ENCODE data around the gene LMNB1. TPM values are rescaled to one million over a fixed set of nuclear protein-coding genes. Genes with fewer than 3 reads are reported as not detected.

The LMNB1 gene
- polyA plus RNA-seq, 3 donors: 18.0 to 33.0 (median 28.2) TPM

- Histone ChIP-seq H4K20me1 (ENCODE audit: insufficient read depth, low read length) (no peaks in the 10 kb centered on the region), H3K79me2 (ENCODE audit: insufficient read depth, low read length) (no peaks in the 10 kb centered on the region), H3K4me2 (replicated peaks; ENCODE audit: extremely low read depth, low read length, poor library complexity, severe bottlenecking) (no peak overlapping the region), H3K36me3 (replicated peaks in 1 of 2; ENCODE audit: control insufficient read depth in 1 of 2, insufficient read depth in 2 of 2, low read length in 2 of 2) (peaks cover 0 to 15% of the 10 kb centered on the region in 2 donors), H3K4me1 (ENCODE audit: control insufficient read depth in 1 of 2, insufficient read depth in 2 of 2, low read length in 2 of 2) (peaks cover 10 to 17% of the 10 kb centered on the region in 2 donors), H3K27ac (ENCODE audit: low read depth in 1 of 2, low read length in 2 of 2) (no peak overlapping the region), H2AFZ (ENCODE audit: insufficient read depth, low read depth, low read length, poor library complexity, severe bottlenecking) (no peak overlapping the region), H3K9ac (ENCODE audit: insufficient read depth, low read length, poor library complexity, severe bottlenecking) (no peak overlapping the region), H3K9me3 (replicated peaks in 1 of 2; ENCODE audit: control insufficient read depth in 1 of 2, insufficient read depth in 1 of 2, low read length in 2 of 2) (no peaks in the 10 kb centered on the region), H3K27me3 (ENCODE audit: control insufficient read depth in 2 of 2, insufficient read depth in 2 of 2, low read length in 2 of 2) (peaks cover 0 to 8% of the 10 kb centered on the region in 2 donors), H3K4me3 (replicated peaks in 1 of 3; ENCODE audit: low read depth in 2 of 3, low read length in 3 of 3) (no peak overlapping the region)
- no peak for DNase-seq
- peaks cover 18% of the 10 kb centered on the region for H3K4me1 Mint-ChIP-seq
- H3K9me3 Mint-ChIP-seq: peaks cover 0 to 6% (median 0%) of the 10 kb centered on the region in 7 donors
- no peak for TF ChIP-seq CTCF (IDR thresholded peaks at IDR 0.05)
- H3K36me3 Mint-ChIP-seq: peaks cover 10 to 45% of the 10 kb centered on the region in 2 donors
- intact Hi-C loops (cut with micrococcal nuclease): no loop called here
- 100% methylated on average over 2 of the region's 3 CpGs for WGBS (ENCODE audit: insufficient coverage)
- no peak overlapping the region for H3K27ac Mint-ChIP-seq
- no peak overlapping the region for H3K4me3 Mint-ChIP-seq
- peaks cover 7 to 20% (median 7%) of the 10 kb centered on the region in 3 donors for H3K27me3 Mint-ChIP-seq (ENCODE audit: low read depth in 3 of 3)
Observed at GRCh38 chr5:126865299-126865698, 88.4 kb downstream of the LMNB1 start.

- Histone ChIP-seq H2AFZ (ENCODE audit: insufficient read depth, low read depth, low read length, poor library complexity, severe bottlenecking) (no peak overlapping the region), H3K4me1 (ENCODE audit: control insufficient read depth in 1 of 2, insufficient read depth in 2 of 2, low read length in 2 of 2) (peaks cover 18 to 27% of the 10 kb centered on the region in 2 donors), H3K9me3 (replicated peaks in 1 of 2; ENCODE audit: control insufficient read depth in 1 of 2, insufficient read depth in 1 of 2, low read length in 2 of 2) (no peaks in the 10 kb centered on the region), H3K4me2 (replicated peaks; ENCODE audit: extremely low read depth, low read length, poor library complexity, severe bottlenecking) (no peak overlapping the region), H3K79me2 (ENCODE audit: insufficient read depth, low read length) (no peaks in the 10 kb centered on the region), H3K36me3 (replicated peaks in 1 of 2; ENCODE audit: control insufficient read depth in 1 of 2, insufficient read depth in 2 of 2, low read length in 2 of 2) (peaks cover 0 to 15% of the 10 kb centered on the region in 2 donors), H3K27ac (ENCODE audit: low read depth in 1 of 2, low read length in 2 of 2) (no peak overlapping the region), H3K27me3 (ENCODE audit: control insufficient read depth in 2 of 2, insufficient read depth in 2 of 2, low read length in 2 of 2) (peaks cover 0 to 8% of the 10 kb centered on the region in 2 donors), H3K4me3 (replicated peaks in 1 of 3; ENCODE audit: low read depth in 2 of 3, low read length in 3 of 3) (no peak overlapping the region), H3K9ac (ENCODE audit: insufficient read depth, low read length, poor library complexity, severe bottlenecking) (no peak overlapping the region), H4K20me1 (ENCODE audit: insufficient read depth, low read length) (no peaks in the 10 kb centered on the region)
- peak in 1 of 3 donors; percentile 17 for DNase-seq
- intact Hi-C loops (cut with micrococcal nuclease): no loop called here
- Mint-ChIP-seq H3K27ac (peak overlapping the region in 2 of 7 donors; percentile 31 to 64), H3K36me3 (peaks cover 14 to 43% of the 10 kb centered on the region in 2 donors), H3K27me3 (ENCODE audit: low read depth in 3 of 3) (peaks cover 7 to 21% (median 7%) of the 10 kb centered on the region in 3 donors), H3K9me3 (peaks cover 0 to 6% (median 0%) of the 10 kb centered on the region in 7 donors), H3K4me3 (no peak overlapping the region), H3K4me1 (peaks cover 26% of the 10 kb centered on the region)
- WGBS (ENCODE audit: insufficient coverage): 100% methylated on average over 2 of the region's 8 CpGs
- no peak for TF ChIP-seq CTCF (IDR thresholded peaks at IDR 0.05)
Observed at GRCh38 chr5:126866851-126867636, 90.1 kb downstream of the LMNB1 start.

Data from CD14-positive monocyte (primary cell).